CD4-positive, alpha-beta T cell treated with Interleukin-15 for 1 hour (primary cell): ENCODE data around the gene GSS.

Source experiments
- DNase-seq: peaks from one replicate; pipeline ENCODE4 v3.0.0-alpha.2; 2020

Gene GSS

GRCh38 chr20:34992751-34993417 is 37.3 kb upstream of the GSS start:
- DNase-seq, result no peak

DNA sequence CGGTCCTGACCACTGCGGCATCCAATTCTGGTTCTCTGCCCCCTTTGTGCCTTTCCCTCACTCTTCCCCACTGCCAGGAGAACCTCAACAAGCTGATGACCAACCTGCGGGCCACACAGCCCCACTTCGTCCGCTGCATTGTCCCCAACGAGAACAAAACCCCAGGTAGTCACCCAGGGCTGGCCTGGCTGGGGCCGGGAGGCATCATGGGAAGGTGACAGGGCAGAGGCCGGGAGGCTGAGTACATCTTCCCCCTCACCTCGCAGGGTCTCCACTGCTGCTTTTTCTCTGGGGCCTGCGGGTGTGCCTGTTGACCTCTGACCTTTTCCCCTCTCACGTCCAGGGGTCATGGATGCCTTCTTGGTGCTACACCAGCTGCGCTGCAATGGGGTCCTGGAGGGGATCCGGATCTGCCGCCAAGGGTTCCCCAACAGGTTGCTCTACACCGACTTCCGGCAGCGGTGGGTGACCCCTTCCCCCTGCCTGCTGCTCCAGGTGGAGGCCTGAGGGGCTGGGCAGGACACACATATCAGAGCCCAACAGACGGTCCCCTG is 35.1 kb upstream of the GSS start:
- no peak for DNase-seq

DNA sequence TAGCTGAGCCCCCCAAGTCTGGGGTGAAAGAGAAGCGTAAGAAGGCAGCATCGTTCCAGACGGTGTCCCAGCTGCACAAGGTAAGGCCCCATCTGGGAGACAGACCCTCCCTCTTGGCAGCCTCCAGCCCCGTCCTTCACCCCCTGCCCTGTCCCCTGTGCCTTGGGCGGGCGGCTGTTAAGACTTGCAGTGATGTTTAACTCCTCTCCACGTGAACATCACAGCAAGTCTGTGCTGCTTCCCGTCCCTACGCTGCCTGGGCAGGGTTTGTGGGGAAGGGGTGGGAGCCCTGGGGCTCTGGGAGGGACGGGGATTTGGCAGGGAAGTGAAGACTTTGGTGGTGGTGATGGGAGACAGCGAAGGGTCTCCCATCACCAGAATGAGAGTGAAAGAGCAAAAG is 34.6 kb upstream of the GSS start:
- no peak for DNase-seq

- no peak for DNase-seq
Observed at GRCh38 chr20:34989670-34990069, 34.1 kb upstream of the GSS start.

DNA sequence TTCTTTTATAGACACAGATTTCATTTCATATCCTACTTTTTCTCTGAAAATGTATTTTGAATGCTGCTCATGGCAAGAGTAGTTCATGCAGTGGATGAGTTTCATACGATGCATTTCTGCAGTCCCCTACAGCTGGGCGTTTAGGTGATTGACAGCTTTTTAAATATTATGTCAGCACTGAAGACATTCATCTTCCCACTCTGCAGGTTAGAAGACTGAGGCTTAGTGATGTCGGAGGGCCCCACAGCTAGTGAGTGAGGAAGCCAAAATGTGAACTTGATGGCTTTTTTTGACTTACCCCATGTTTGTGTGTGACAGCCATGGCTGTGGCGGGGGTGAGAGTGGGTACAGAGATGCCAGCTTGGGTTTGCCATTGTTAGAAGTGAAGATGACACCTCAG is 33.5 kb upstream of the GSS start:
- no peak for DNase-seq

DNA sequence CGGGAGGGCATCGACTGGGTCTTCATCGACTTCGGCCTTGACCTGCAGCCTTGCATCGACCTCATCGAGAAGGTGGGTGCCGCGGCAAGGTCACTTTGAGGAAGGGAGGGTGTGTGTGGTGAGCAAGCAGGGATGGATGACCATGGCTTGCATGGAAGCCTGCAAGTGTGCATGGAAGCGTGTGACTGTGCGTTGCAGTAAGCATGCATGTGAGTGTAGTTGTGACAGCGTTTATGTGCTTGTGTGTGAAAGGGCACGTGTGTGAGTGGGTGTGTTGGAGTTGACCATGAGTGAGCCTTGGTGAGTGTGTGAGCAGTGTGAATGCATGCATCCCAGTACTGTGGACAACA is 32.6 kb upstream of the GSS start:
- DNase-seq, result no peak

GRCh38 chr20:34987288-34988190 is 31.9 kb upstream of the GSS start:
- no peak for DNase-seq

- no peak for DNase-seq
Observed at GRCh38 chr20:34986311-34987287, 31.0 kb upstream of the GSS start.

- DNase-seq, result no peak
Observed at GRCh38 chr20:34985461-34986310, 30.1 kb upstream of the GSS start.

DNA sequence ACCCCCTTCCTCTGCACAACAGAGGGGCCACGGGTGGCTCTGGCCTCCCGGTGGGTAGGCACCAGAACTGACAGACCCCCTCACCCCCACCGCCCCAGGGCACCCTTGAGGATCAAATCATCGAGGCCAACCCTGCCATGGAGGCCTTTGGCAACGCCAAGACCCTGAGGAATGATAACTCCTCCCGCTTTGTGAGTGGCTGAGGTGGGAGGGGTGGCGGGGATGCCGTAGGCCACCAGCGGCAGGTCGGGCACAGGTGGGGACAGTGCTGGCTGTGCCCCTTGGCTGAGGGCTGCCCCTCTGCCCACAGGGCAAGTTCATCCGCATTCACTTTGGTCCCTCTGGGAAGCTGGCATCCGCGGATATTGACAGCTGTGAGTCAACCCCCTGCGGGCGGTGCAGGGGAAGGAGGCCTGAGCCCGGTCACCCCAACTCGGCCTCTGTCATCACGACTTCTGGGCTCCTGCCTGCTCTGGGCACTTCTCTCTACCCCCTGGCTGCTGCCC is 29.2 kb upstream of the GSS start:
- DNase-seq, result no peak

DNA sequence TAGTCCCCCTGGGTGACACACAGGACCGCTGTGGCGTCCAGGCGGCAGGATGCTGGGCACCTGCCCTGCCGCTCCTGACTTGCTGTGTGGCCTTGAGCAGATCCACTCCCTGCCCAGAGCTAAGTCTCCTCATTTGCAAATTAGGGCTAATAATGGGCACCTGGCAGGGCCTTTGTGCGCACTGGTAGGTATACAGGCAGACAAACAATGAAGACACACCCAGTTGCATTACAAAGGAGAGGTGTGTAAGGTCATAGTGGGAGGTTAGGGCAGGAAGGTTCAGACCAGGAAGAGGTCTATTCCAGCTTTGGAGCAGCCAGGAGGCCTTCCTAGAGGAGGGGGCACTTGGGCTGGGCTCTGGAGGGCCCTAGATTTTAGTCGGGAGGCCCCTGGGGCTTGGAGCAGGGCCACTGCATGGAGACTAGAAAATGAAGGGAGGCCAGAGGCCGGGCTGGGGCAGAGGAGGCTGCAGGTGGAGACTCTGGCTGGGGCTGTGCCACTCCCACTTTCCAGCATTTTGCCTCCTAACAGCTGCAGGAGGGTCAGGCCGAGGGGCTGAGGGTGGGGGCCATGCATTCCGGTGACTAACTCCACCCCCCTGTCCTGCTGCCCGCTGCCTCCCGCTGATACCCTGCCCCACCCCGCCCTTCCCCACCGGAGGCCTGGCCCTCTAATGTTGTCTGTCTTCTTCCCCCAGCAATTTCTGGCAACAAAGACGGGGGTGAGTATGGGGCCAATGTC is 28.6 kb upstream of the GSS start:
- no peak for DNase-seq

GRCh38 chr20:34983089-34983820 is 27.6 kb upstream of the GSS start:
- no peak for DNase-seq

GRCh38 chr20:34982270-34983088 is 26.9 kb upstream of the GSS start:
- DNase-seq, result no peak

DNA sequence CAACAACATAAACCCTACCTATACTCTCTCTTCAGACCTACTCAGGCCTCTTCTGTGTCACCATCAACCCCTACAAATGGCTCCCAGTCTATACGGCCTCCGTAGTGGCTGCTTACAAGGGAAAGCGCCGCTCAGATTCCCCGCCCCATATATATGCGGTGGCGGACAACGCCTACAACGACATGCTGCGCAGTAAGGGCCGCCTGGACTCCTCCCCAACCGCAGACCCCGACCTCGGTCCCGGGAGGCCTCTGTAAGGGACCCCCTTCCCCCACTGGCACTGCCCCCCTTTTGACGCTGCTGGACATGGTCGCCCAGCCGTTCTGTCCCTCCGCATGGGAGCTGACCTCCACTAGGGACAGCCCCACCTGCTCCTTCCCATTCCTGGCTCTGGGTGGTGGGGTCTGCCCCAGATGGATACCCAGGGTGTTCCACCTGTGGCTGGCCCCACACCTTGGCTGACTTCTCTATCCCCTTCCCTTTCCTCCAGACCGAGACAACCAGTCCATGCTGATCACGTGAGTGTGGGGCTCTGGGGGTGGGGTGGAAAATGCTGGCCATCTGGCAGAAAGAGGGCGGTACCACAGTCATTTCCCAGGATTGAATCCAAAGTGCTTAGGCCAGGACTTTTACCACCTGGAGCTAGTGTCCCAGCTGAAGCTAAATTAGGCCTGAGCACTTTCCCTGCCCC is 25.1 kb upstream of the GSS start:
- DNase-seq, result no peak

GRCh38 chr20:34979366-34980153 is 24.0 kb upstream of the GSS start:
- no peak for DNase-seq

GRCh38 chr20:34978092-34978744 is 22.6 kb upstream of the GSS start:
- DNase-seq, result no peak

DNA sequence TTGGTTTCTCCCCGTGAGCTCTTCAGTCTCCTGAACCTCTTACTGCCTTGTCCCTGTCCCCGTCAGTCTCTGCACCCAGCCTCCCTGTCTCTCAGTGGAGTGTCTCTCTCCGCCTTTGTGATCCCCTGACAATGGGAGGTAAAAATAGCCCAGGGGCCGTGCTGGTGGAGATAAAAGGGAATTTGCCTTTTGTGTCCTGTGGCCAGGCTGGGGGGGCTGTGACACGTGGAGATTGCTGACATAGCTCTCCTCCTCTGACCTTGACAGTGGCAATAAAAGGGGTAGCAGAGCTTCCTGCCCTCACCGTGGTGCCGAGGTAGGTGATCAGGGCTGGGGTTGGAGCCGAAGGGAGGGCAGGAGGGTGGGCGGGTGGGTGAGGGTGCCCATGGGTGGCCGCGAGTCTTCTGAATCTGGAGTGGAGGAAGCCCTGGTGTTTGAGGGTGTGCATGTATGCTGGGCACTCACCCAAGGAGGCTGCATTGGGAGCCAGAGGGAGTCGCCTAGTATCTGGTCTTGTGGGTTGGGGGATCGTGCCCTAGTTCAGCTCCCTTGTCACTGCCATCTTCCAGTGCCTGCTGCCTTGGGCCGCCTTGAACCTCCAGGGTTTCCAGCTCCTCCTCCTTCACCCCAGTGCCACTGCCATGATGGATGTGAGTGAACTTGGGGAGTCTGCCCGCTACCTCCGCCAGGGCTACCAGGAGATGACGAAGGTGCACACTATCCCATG is 21.9 kb upstream of the GSS start:
- DNase-seq, result no peak
